Hippocampal formation (tissue), 2 donors: Measurements from ENCODE around the gene C15orf61.

Experiments used
- DNase-seq, 2 donors: peaks; one replicate each; lab custom pipeline; 2025; lab: John Stamatoyannopoulos, UW

The C15orf61 gene

DNA sequence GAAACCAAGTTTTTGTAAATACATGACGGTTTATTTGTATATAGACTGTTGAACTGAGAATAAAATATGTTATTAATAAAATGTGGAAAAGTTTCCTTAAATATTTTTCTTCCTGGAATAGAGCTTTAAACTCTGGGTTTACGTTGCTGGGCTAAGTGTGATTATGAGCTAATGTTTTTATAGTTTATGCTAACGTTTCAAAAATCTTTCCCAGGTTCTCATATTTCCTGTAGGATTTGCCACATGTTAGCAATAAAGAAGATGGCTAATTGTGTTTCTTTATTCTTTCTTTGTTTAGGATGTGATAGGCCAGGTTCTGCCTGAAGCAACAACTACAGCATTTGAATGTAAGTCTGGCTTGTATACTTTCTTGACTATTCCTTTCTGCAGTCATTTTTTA is 28.8 kb downstream of the C15orf61 start:
- no peak for DNase-seq

DNA sequence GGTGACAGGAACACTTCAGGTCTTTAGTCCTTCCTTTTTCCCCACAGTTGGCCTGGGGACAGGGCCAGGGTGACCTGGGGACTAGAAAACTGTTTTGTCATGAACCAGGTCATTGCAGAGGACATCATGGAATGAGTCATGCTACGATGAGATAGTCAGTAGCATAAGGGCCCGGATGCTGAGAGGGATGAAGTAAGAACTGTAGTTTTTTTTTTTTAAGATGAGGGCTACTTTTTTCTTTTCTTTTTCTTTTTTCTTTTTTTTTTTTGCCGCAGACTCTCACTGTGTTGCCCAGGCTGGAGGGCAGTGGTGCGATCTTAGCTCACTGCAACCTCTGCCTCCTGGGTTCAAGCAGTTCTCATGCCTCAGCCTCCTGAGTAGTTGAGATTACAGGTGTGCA is 29.6 kb downstream of the C15orf61 start:
- no peak for DNase-seq

DNA sequence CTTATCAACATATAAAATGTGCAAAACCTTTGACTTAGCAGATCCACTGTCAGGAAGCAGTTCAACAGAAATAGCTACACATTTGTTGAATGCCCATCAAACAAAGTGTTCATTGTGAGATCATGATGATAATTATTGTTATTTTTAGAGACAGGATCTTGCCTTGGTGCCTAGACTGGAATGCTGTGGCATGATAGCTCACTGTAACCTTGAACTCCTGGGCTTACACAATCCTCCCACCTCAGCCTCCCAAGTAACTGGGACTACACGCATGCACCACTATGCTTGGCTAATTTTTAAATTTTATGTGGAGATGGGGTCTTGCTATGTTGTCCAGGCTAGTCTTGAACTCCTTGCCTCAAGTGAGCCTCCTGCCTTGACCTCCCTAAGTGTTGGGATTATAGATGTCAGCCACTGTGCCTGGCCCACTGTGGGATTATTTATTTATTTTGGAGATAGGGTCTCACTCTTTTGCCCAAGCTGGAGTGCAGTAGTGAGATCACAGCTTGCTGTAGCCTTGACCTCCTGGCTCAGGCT is 30.3 kb downstream of the C15orf61 start:
- no peak for DNase-seq

DNA sequence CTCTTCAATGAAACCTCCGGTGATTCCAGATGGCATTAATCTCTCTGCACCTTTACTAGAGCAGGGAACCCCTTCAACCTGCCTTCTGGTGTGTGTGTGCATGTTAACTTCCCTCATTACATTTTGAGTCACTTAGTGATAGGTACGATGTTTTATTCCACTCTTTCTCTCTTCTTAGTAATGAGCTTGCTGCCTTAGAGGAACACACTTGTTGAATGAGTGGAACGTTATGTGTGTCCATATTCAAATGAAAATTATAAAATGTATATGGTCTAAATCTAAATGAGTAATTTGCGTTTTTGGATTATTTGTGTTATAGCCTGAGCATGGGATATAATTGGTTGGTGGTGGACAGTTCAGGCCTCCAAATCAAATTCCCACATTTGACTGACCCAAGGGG is 33.6 kb downstream of the C15orf61 start:
- DNase-seq, result no peak

DNA sequence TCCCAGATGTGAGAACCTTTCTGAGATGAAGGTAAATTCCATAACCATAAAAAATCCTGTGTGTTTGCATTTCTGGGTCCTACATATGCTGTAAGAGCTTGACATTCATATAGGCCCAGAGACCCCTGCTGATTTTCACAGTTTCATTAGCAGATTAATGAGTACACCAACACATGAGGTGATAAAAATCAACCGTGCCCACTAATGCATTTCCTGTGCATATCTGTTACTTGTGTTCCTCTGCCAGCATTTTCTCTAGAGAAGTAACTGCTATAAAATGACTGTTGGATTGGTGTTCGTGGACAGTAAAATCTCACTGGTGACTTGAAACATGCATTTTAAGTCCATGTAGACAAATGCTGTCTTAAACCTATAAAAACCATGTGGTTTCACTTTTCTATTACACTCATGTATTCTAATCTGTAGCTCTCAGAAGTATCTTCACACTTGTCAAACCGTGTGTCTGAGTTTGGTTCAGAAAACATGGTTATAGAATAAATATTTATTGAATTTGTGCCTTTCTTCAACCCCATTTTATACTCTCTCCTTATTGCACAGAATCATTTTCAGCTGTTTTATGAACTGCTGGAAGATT is 36.1 kb downstream of the C15orf61 start:
- no peak for DNase-seq

DNA sequence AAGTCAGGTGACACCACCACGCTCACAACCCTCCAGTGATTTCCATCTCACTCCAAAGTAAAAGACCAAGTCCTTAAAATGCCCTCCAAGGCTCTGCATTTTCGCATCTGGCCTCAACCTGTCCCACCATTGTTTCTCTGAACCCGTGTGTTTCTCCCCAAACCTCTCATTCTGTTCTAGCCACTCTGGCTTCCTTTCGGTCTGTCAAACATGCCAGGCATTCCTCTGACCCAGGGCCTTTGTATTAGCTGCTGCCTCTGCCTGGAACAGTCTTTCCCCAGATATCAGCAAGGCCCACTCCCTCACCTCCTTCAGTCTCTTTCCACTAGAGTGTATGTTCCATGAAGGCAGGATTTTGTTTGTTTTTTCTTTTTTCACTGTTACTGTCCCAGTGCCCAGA is 37.6 kb downstream of the C15orf61 start:
- no peak for DNase-seq

DNA sequence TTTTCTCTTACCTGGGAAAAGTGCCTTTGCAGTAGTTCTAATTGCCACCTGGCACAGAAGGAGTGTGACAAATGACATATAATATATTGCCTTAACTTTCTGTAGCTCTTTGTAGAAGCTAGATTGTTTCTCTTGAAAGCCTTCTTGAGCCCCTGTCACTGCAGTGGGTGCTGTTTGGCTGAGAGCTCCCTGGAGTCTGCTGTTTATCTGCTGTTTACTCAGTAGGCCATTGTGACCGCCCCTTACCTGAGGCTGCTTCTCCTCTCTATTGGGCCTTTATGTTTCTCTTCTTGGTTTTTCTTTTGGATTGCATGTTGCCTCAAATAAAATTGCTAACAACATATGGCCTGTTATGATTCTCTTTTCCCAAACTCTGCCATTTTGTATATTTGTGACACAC is 38.2 kb downstream of the C15orf61 start:
- no peak for DNase-seq

DNA sequence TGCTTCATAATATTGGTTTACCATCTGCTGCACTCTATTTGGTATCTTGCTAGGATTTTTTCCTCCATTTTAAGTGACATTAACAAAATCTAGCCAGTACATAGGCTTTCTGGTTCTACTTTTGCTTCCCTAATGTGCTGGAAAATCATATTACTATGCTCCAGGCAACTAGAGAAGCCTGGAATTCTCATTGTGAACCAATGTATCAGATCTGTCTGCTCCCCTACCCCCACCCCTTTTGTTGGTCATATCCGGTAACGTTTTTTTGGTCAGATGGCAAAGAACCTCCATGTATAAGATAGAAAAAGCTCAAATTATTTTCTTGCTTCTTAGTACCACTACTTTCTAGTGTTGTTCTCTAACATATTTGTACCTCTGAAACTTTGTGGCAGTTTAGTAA is 38.6 kb downstream of the C15orf61 start:
- DNase-seq, result no peak

DNA sequence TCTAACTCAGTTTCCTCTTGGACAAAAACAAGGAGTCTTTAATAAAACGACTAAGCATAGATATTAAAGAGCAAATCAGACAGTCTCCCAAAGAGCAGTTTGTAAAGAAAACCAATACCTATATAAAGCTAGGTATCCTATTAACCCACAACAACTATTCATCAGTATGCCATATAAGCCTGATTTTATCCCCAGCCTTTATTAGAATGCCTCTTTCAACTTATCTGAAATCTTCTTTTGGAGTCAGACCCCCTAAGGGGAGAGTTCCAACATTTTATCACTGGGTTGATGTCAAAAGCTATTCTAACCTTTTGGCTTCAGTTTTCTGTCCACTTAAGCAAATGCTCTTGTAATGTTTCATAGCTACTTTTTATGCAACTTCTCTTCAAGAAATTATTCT is 39.4 kb downstream of the C15orf61 start:
- DNase-seq, result no peak

DNA sequence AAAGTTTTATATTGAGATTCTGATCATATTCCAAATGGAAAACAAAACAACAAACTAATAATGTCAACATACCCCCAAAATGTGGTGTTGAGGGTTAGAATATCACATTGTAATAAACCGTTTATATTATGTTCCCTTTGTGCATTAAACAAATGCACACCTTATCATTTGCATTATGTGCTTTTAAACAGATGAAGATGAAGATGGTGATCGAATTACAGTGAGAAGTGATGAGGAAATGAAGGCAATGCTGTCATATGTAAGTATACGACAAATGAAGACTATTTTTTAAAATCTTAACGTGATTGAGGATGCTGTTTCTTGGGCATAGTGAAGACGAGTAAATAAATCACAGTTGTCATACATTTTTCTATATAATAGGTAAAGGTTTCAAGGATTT is 42.2 kb downstream of the C15orf61 start:
- DNase-seq, result no peak

DNA sequence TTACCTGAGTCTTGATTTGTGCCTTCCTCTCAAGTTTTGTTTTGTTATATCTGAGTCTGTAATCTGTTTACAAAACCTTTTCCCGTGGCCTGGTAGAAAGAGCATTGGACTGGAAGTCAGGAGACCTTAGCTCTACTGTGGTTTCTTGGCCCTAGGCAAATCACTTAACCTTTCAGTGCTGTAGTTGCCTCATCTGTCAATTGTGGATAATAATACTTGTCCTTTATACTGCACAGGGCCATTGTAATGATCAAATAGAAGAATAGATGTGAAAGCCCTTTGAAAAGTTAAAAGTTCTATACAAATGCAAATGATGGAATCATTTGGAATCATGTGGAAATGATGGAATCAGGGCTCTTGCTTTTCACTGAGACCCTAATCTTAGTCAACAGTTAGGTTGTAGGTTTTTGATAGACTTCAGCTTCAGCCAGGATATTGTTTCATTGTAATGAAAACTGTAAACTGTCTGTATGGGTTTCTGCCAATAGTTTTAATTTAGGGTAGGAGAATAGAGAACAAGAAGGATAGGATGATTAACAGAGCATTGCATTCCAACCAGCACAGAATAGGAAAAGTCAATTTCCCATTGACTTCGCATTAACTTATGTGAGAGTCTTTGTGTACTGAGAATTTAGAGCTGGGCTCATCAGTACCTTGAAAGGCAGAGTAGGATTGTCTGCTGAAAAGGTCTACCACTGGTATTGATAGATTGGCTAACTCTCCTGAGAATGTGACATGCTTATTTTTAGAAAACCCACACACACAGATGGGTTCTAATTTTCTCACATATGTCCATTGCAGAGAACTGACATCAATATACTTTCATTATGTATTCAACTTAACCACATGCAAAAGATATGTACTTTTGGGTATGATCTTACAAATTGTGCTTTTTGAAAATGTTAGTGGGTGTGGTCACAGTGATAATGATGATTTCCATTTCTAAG is 43.4 kb downstream of the C15orf61 start:
- no peak for DNase-seq

DNA sequence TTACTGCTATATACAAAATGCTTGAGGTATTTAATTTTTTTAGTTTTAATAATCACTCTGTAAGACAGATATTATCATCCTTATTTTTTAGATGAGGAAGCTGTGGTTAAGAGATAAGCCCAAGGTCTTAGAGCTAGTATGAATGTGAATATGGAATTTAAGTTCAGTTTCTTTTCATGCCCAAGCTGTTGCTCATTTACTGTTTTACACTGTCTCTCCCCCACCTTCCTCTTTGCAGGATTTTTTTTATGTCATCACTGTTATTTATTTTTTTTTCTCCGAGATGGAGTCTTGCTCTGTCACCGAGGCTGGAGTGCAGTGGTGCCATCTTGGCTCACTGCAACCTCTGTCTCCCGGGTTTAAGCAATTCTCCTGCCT is 44.0 kb downstream of the C15orf61 start:
- no peak for DNase-seq

DNA sequence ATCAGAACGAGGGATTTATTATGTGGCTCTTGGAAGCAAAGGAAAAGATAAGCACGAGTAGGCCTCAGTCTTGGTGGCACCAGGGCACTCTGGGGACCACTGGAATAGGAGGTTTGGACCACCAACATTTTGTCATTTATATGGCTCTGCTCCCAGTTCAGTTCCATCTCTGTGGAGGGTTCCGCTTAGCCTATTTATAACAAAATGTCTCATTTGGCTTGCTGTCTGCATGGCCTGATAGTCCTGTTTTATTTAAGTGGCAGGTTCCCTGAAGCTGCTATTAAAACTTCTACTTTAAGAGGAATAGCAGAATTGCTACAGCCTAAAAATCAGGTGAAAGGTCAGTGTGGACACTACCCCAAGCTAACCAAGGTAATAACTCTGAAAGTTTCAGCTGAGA is 48.7 kb downstream of the C15orf61 start:
- no peak for DNase-seq

DNA sequence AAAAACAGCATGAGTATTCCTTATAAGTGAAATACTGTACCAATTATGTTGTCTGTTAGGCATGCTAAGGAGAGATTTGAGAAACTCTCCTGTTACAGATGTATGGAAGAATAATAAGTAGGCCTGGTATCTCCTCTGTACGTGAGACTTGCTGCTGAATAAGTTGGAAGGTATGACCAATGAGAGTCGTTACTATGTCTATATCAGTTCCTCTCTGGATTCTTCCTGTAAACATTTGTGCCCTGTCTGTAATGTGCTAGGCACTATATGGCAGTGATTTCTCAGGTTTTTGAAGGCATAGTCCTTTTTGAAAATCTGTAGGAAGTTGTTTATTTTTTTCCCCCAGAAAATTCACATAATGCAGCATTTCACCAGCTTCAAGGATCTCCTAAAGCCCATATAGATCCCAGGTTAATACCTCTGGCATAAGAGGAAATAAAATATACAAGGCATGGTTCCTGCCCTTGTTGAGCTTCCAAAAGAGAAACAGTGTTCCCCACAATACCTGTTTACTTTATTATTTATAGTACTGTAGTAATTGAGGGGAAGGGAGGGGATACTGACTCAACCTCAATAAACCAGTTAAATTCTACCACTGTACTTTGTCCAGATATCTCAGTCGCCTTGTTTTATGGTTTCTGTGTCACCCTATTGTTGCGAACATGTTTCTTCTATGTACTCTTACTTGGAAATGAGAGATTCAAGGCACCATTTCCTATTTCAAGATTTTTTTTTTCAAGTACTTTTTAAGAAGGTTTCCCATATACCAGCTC is 50.1 kb downstream of the C15orf61 start:
- DNase-seq, result no peak

DNA sequence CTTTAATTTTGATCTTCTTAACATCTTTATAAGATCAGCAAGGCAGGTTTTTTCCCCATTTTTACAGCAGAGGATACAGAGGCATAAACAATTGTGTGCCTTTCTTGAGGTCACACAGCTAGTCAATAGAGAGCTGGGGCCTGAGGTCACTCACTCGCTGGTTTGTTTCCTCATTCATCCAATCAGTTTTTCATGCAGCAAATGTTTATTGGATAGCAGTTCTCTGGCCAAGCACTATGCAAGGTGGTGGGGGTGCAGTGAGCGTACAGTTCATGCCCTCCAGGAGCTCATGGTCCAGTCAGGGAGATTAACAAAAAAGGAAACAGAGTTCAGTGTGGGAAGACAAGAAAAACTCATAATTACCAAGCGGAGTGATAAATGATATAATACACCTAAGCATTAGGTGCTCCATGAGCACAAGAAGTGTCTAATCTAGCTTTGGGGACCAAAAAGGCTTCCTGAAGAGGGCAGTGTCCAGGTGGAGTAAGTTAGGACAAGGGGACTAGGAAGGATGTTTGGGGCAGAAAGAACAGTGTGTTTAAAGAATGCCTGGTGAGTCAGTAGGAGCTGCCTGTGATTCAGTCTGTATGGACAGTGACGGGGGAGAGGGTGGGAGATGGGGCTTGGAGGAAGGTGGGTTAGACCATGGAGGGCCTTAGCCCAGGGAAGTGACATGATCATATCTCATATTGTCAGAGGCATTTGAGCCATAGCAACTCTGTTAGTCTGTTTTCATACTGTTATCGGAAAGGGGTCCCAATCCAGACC is 50.9 kb downstream of the C15orf61 start:
- DNase-seq, result no peak

DNA sequence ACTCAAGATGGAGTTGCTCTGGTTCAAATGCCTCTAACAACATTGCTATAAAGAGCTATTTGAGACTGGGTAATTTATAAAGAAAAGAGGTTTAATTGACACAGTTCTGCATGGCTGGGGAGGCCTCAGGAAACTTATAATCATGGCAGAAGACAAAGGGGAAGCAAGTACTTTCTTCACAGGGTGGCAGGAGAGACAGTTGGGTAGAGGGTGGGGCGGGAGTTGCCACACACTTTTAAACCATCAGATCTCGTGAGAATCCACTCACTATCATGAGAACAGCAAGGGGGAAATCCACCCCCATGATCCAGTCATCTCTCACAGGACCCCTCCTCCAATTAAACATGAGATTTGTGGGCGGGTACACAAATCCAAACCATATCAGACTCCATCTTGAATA is 52.3 kb downstream of the C15orf61 start:
- DNase-seq, result no peak

DNA sequence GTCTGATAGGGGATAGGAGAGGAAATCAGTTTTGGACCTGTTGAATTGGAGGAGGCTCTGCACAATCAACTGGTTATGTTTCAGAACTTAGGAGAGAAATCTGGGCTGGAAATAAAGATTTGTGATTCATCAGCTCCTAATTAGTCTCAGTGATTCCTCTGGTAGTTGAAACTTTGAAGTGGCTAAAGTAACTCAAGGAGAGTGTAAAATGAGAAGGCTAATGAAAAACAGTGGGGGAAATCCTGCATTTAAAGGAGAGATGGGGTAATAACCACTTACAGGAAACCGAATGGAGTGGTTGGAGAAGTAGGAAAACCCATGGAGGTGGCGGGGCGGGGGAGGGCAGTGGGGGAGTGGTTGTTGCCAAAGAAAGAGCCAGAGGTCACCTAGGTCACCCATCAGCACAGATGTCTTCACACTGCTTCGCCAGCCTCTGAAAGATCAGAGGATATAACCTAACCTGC is 54.1 kb downstream of the C15orf61 start:
- no peak for DNase-seq

DNA sequence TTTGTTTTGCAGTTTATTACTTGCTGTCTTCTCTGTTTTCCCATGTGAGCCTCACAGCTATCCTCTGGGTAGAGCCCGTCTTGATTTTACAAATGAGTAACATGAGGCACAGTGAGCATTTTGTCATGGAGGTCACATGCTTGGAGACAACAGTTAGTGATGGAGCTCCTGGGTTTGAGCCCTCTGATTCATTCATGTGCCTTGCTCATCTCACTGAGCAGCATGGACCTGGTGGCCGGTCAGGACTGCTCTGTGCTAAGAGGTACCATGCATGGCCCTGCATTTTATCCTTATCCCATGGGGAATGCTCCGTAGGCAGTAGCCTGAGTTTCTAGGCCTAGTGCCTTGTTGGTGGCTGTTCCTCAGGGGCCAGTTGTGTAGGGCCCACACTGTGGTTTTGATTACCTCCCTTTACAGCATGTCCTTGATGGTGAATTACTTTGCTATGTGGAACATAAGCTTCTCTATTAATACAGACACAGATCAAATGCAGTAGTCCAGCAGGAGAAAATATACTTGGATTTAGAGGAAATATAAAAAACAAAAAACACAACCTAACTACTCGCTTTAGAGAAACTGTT is 57.2 kb downstream of the C15orf61 start:
- DNase-seq, result no peak

DNA sequence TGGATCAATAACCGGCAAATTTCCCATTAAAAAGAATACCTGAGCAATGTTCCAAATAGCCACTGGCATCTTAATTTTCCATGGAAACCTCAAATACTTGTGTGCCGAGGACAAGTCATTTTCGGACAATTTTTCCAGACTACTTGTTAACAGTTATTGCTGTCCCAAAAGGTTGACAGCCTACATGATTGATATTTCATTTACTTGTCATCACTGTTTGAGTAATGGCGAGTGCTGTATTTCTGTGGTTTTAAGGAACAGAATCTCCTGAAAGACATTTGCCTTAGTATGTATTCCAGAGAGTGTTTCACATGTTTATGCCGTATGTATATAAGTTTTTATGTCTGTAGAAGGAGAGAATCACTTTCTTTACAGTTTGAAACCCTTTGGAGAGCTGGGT is 58.2 kb downstream of the C15orf61 start:
- DNase-seq, result no peak
